Upper lobe of left lung (tissue), 4 donors: ENCODE results near the gene CFAP100.

ENCODE experiments used
- EP300 ChIP-seq, 4 donors: sonication (generic); formaldehyde crosslinking; IDR thresholded peaks; one replicate each; pipeline ENCODE4 v1.5.1; 2017; ENCODE audit warnings: antibody characterized with exemption in 4 of 4, control low read depth in 2 of 4
- POLR2A ChIP-seq, 4 donors: fragments of 450-650 bp; IDR thresholded peaks; one replicate each; pipeline ENCODE4 v1.5.1; 2016 to 2017; ENCODE audit warnings: antibody characterized with exemption in 4 of 4, mild to moderate bottlenecking in 2 of 4
- POLR2AphosphoS5 ChIP-seq, 2 donors: sonication (generic); formaldehyde crosslinking; IDR thresholded peaks; one replicate each; pipeline ENCODE4 v1.5.1; 2017; ENCODE audit warnings: antibody characterized with exemption in 2 of 2
- TF ChIP-seq, protein P1 (sequence below), 6 experiments: fragments of 450-650 bp in 4 of 6; fragments of 200-600 bp in 2 of 6; sonication (generic) in 2 of 6; IDR thresholded peaks; one replicate each; pipeline ENCODE4 v1.5.1; 2016 to 2019; ENCODE audit warnings: antibody characterized with exemption in 6 of 6

DNA sequence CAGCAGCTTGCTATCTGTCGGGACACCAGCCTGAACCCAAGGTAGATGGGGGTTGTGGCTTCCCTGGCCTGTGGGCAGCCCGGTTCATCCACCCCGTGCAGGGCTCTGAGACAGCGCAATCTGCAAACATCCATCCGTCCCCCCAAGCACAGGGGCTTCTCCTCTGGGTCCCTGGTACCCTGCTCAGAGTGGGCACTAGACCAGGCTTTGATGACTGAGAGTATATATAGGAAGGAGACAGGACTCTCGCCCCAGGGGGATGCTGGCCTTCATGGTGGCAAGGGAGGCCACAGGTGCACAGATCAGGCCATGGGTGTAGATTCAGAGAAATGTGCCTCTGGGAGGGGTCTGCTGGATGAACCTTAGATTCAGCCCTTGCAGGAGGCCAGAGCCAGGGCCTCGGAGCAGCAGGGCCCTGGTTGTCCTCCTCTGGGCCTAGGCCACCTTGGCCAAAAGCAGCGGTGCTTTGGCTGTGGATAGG lies 40.3 kb downstream of the CFAP100 start:
- TF ChIP-seq, protein P1, sequence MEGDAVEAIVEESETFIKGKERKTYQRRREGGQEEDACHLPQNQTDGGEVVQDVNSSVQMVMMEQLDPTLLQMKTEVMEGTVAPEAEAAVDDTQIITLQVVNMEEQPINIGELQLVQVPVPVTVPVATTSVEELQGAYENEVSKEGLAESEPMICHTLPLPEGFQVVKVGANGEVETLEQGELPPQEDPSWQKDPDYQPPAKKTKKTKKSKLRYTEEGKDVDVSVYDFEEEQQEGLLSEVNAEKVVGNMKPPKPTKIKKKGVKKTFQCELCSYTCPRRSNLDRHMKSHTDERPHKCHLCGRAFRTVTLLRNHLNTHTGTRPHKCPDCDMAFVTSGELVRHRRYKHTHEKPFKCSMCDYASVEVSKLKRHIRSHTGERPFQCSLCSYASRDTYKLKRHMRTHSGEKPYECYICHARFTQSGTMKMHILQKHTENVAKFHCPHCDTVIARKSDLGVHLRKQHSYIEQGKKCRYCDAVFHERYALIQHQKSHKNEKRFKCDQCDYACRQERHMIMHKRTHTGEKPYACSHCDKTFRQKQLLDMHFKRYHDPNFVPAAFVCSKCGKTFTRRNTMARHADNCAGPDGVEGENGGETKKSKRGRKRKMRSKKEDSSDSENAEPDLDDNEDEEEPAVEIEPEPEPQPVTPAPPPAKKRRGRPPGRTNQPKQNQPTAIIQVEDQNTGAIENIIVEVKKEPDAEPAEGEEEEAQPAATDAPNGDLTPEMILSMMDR (IDR thresholded peaks at IDR 0.05): no peak
- no peak for TF ChIP-seq POLR2A (IDR thresholded peaks at IDR 0.05)
- TF ChIP-seq POLR2AphosphoS5 (IDR thresholded peaks at IDR 0.05): no peak
- TF ChIP-seq EP300 (IDR thresholded peaks at IDR 0.05): no peak
